Activated naive CD8-positive, alpha-beta T cell treated with anti-CD3 and anti-CD28 coated beads for 36 hours (primary cell): Measurements from ENCODE around the gene PNPO. TPM values are rescaled to one million over a fixed set of nuclear protein-coding genes. Genes with fewer than 3 reads are reported as not detected.
"Not testable (repeated sequence)": the region's sequence is repeated elsewhere in the genome, so short reads cannot be mapped to it uniquely, and the experiment has no call there.

Experiments
- DNase-seq: peaks from one replicate; pipeline ENCODE4 v3.0.0; 2021
- H3K27ac Mint-ChIP-seq: one replicate; pipeline ENCODE4 v1.8.0; 2022; ENCODE audit warnings: mild to moderate bottlenecking, moderate library complexity, mixed read lengths
- H3K27me3 Mint-ChIP-seq: one replicate; pipeline ENCODE4 v1.8.0; 2022; ENCODE audit warnings: mild to moderate bottlenecking, mixed read lengths
- H3K36me3 Mint-ChIP-seq: one replicate; pipeline ENCODE4 v1.8.0; 2021; ENCODE audit warnings: mild to moderate bottlenecking, mixed read lengths
- H3K4me1 Mint-ChIP-seq: one replicate; pipeline ENCODE4 v1.8.0; 2021; ENCODE audit warnings: mixed read lengths
- H3K4me3 Mint-ChIP-seq: one replicate; pipeline ENCODE4 v1.8.0; 2022; ENCODE audit warnings: mild to moderate bottlenecking, moderate library complexity, mixed read lengths
- H3K9me3 Mint-ChIP-seq: one replicate; pipeline ENCODE4 v1.8.0; 2022; ENCODE audit warnings: mixed read lengths
- total RNA-seq, 2 experiments: library from RNA; stranded (reverse); gene quantifications; one replicate each; pipeline ENCODE4 v1.2.3, GENCODE V29; 2021

The PNPO gene
- total RNA-seq, 2 experiments from 2014 or later: 56.1 to 61.1 TPM

GRCh38 chr17:47969930-47970724 is 28.8 kb downstream of the PNPO start:
- Mint-ChIP-seq H3K9me3 (no peaks in the 10 kb centered on the region), H3K27ac (peak overlapping the region; percentile 53), H3K4me3 (peak overlapping the region; percentile 92), H3K36me3 (peaks cover 3% of the 10 kb centered on the region), H3K4me1 (peaks cover 22% of the 10 kb centered on the region), H3K27me3 (no peaks in the 10 kb centered on the region)
- no peak for DNase-seq

DNA sequence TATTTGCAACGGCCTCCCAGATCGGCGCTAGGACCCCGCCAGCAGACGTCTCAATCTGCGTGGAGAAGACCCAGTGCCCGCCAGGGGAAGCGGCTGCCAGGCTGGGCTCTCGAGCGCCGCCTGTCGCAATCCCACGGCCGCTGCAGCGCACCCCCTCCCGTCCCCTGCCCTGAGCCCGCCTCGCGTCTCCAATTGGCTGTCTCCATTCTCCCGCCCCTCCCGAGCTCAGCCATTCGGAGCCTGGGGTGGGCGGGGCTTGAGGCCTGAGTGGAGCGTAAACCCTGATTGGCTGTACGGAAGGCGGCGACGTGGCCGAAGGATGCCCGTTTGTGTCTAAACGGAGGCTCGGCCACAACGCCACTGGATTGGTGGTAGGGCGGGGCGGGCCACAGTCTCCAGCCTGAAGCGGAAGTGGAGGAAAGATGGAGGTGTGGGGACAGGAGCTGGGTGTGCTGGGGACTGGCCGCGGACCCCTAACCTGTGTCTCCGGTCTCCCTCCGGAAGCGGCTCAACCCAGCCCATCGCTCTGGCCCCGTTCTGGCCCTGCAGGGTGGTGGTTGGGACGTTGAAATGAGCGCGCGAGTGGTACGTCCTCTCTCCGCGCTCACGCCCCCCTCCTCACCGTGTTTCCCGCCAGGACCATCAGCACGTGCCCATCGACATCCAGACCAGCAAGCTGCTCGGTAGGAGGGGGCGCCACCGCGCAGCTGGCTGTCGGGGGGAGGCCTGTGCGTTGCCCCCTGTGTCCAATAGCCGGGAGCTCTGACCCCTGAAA is 29.5 kb downstream of the PNPO start, which contains the start of gene CDK5RAP3:
CDK5RAP3 (plus strand) TSS at position 389 of the 775 bp plus-strand sequence; CDS start at position 423, 34 bp downstream.
- H3K4me3 Mint-ChIP-seq: peak within 1 kb of the TSS; percentile 92
- H3K4me1 Mint-ChIP-seq: peaks cover 22% of the 10 kb centered on the region
- no peaks in the 10 kb centered on the region for H3K9me3 Mint-ChIP-seq
- peaks cover 9% of the 10 kb centered on the region for H3K36me3 Mint-ChIP-seq
- no peaks in the 10 kb centered on the region for H3K27me3 Mint-ChIP-seq
- H3K27ac Mint-ChIP-seq: peak within 1 kb of the TSS; percentile 94
- peak; percentile 100 for DNase-seq

DNA sequence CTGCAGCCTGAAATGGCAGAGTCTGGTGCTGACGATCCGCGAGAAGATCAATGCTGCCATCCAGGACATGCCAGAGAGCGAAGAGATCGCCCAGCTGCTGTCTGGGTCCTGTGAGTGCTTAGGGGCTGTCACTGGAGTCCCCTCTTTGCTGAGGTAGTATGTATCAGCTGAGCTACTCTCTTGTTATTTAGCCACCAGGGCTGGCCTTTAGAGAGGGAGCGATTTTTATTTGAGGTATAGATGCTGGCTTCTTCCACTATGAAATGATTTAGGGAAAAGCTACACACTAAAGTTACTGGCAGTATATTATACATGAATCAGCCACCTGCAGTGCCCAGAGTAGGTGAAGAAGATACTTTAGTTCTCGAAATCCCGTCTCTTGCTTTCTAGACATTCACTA is 32.2 kb downstream of the PNPO start:
- Mint-ChIP-seq H3K36me3 (peaks cover 16% of the 10 kb centered on the region), H3K27ac (no peak overlapping the region), H3K4me3 (no peak overlapping the region), H3K27me3 (no peaks in the 10 kb centered on the region), H3K4me1 (peaks cover 22% of the 10 kb centered on the region), H3K9me3 (no peaks in the 10 kb centered on the region)
- no peak for DNase-seq

- H3K27me3 Mint-ChIP-seq: no peaks in the 10 kb centered on the region
- no peaks in the 10 kb centered on the region for H3K9me3 Mint-ChIP-seq
- no peak overlapping the region for H3K27ac Mint-ChIP-seq
- H3K4me1 Mint-ChIP-seq: peaks cover 20% of the 10 kb centered on the region
- no peak for DNase-seq
- H3K36me3 Mint-ChIP-seq: peaks cover 19% of the 10 kb centered on the region
- no peak overlapping the region for H3K4me3 Mint-ChIP-seq
Observed at GRCh38 chr17:47975189-47975822, 33.9 kb downstream of the PNPO start.

DNA sequence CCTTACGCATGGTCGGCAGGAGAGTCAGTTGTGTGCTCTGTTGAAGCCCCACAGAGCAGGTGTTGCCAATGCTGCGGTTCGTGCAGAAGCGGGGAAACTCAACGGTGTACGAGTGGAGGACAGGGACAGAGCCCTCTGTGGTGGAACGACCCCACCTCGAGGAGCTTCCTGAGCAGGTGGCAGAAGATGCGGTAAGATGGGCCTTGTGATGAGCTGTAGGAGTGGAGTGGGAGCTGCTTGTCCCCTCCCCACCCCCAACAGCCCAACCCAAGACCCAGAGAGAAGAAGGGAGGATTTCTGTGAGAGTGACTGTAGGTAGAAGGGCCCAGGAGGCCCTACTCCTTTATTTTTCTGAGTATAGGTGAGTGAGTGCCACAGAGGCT is 34.4 kb downstream of the PNPO start:
- peaks cover 19% of the 10 kb centered on the region for H3K4me1 Mint-ChIP-seq
- no peaks in the 10 kb centered on the region for H3K27me3 Mint-ChIP-seq
- H3K9me3 Mint-ChIP-seq: no peaks in the 10 kb centered on the region
- DNase-seq: no peak
- no peak overlapping the region for H3K27ac Mint-ChIP-seq
- H3K36me3 Mint-ChIP-seq: peaks cover 23% of the 10 kb centered on the region
- H3K4me3 Mint-ChIP-seq: no peak overlapping the region

GRCh38 chr17:47978324-47978723 is 37.0 kb downstream of the PNPO start:
- Mint-ChIP-seq H3K36me3 (peaks cover 21% of the 10 kb centered on the region), H3K27me3 (no peaks in the 10 kb centered on the region), H3K27ac (no peak overlapping the region), H3K4me1 (peaks cover 7% of the 10 kb centered on the region), H3K9me3 (no peaks in the 10 kb centered on the region), H3K4me3 (no peak overlapping the region)
- DNase-seq: peak; percentile 45

DNA sequence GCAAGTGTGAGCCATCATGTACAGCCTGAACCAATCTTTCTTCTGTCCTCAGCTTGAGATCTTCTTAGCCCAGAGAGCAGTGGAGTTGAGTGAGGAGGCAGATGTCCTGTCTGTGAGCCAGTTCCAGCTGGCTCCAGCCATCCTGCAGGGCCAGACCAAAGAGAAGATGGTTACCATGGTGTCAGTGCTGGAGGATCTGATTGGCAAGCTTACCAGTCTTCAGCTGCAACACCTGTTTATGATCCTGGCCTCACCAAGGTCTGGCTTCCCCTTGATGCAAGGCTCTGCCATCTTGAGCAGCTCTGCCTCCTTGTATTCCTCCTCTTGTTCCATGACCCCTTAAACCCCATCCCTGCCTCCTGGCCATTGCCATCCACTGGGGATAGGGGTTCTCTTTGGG is 39.2 kb downstream of the PNPO start:
- Mint-ChIP-seq H3K27ac (no peak overlapping the region), H3K36me3 (peaks cover 22% of the 10 kb centered on the region)

DNA sequence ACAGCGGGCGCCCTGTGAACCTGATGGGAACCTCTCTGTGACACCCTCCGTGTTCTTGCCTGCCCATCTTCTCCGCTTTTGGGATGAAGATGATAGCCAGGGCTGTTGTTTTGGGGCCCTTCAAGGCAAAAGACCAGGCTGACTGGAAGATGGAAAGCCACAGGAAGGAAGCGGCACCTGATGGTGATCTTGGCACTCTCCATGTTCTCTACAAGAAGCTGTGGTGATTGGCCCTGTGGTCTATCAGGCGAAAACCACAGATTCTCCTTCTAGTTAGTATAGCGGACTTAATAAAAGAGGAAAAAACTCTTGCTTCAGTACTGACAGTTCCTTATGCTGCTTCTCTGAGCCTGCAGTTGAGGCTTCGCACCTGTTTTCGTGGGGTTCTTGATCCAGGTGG is 40.1 kb downstream of the PNPO start:
- Mint-ChIP-seq H3K27ac (no peak overlapping the region), H3K4me3 (no peak overlapping the region), H3K9me3 (no peaks in the 10 kb centered on the region), H3K36me3 (peaks cover 18% of the 10 kb centered on the region), H3K4me1 (peaks cover 6% of the 10 kb centered on the region), H3K27me3 (no peaks in the 10 kb centered on the region)
- DNase-seq: no peak

More for the DNA sequence above, 39.2 kb downstream of the PNPO start:
- Mint-ChIP-seq H3K4me3 (no peak overlapping the region), H3K27me3 (no peaks in the 10 kb centered on the region), H3K4me1 (peaks cover 6% of the 10 kb centered on the region), H3K9me3 (no peaks in the 10 kb centered on the region)
- DNase-seq: no peak

DNA sequence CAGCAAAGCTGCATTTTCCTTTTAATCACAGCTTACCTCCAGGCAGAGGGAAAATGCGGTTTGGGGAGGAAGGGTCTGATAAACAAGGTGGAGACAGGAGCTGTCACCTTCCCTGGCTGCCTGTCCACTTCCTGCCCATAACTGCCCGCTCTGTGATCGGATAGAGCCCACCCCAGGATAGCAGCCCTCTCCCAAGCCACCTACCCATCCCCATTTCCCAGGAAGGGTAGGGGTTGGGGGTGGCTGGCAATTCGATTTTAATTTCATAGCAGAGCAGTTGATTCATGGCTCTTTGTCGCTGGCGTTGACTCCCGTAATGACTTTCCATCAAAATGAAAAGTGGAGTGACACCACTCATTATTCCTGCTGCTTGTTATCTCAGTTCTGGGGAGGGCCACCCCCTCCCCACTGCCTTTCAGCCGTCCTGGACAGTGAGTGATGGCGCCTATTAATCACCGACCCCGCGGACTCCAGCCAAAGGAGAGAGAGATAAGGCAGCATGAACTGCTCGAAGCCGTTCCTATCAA is 40.8 kb downstream of the PNPO start:
- peaks cover 14% of the 10 kb centered on the region for H3K36me3 Mint-ChIP-seq
- H3K4me3 Mint-ChIP-seq: no peak overlapping the region
- no peak for DNase-seq
- no peak overlapping the region for H3K27ac Mint-ChIP-seq
- no peaks in the 10 kb centered on the region for H3K27me3 Mint-ChIP-seq
- peaks cover 6% of the 10 kb centered on the region for H3K4me1 Mint-ChIP-seq
- no peaks in the 10 kb centered on the region for H3K9me3 Mint-ChIP-seq

GRCh38 chr17:47982645-47983390 is 41.4 kb downstream of the PNPO start:
- no peak overlapping the region for H3K4me3 Mint-ChIP-seq
- H3K27me3 Mint-ChIP-seq: no peaks in the 10 kb centered on the region
- peaks cover 6% of the 10 kb centered on the region for H3K4me1 Mint-ChIP-seq
- H3K9me3 Mint-ChIP-seq: no peaks in the 10 kb centered on the region
- peaks cover 12% of the 10 kb centered on the region for H3K36me3 Mint-ChIP-seq
- H3K27ac Mint-ChIP-seq: no peak overlapping the region
- DNase-seq: no peak

DNA sequence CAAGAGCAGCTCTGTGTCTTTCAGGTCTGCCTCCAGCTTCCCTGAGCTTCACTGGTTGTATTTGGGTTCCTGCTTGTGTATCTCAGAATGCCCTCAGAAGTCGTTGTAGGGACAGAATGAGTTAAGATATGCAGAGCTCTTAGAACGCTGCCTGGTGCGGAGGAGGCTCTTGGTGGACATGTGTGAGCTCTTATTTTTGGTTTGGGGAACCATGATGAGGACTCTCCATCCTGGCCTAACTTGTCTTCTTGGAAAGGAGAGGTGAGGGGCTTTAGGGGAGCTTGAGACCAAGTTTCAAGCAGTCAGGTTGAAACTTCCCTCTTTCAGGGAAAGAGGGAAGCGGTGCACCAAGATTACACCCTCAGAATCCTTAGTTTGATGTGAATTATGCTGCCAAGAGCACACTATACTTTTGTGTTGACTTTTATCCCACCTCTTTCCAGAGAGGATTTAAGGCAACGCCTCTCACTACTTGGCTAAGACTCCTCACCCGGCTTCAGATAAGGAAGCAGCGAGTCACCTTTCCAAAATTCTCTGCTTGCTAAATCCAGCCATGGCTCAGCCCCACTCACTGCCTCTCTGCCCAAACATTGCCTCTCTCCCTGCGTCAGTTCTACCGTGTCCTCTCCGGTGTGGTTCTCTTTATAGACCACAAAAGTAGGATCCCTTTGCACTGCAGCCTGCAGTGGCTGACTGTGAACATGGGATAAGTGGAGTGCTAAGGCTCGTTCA is 42.3 kb downstream of the PNPO start:
- Mint-ChIP-seq H3K27me3 (no peaks in the 10 kb centered on the region), H3K4me1 (peaks cover 6% of the 10 kb centered on the region), H3K36me3 (peaks cover 11% of the 10 kb centered on the region), H3K4me3 (no peak overlapping the region), H3K9me3 (no peaks in the 10 kb centered on the region), H3K27ac (no peak overlapping the region)
- no peak for DNase-seq

DNA sequence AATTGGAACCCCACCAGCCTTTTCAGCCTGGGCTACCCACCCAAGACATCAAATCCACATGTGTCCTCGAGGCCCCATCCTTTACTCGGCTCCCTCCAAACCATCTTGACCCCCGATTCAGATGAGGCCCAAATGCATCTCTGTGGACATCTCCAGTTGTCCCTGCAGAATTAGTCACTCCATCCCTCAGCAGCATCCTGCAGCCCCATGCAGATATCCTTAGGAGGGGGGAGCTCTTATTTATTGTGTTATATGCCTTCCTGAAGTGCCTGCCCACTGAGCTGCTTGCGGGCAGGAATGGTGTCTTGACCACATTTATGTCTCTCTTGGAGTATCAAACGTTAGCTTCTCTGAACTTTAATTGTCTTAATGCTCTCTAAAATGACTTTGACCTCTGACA is 45.1 kb downstream of the PNPO start:
- H3K36me3 Mint-ChIP-seq: peaks cover 4% of the 10 kb centered on the region
- no peak overlapping the region for H3K4me3 Mint-ChIP-seq
- H3K4me1 Mint-ChIP-seq: peaks cover 11% of the 10 kb centered on the region
- H3K9me3 Mint-ChIP-seq: no peaks in the 10 kb centered on the region
- DNase-seq: no peak
- no peak overlapping the region for H3K27ac Mint-ChIP-seq
- H3K27me3 Mint-ChIP-seq: no peaks in the 10 kb centered on the region

DNA sequence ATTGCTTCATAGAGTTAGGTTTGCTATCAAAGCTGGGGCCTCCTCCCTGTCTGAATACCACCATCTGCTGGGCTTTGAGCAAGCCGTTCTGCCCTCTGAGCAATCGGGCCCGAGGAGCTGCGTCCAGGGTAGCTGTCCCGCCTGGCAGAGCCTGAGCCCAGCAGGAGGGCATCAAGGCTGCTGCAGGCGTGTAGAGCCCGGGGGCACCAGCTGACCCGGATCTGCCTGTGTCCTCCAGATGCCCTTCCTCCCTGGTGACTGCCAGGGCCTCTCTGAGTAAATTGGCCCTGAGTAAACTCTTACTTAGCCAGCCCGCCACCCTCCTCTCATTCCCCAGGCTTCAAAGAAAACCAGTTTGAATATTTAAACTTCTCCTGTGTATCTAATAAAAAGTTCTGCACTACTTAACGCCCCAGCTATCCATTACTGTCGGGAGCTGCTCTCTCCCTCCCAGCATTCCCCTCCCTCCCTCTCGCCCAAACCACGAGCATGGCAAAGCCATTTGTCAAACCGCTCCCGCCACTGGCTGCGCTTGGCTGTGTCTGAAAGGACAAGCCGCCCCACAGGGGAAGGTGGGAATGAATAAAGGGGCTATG is 46.0 kb downstream of the PNPO start:
- peaks cover 4% of the 10 kb centered on the region for H3K36me3 Mint-ChIP-seq
- no peak overlapping the region for H3K4me3 Mint-ChIP-seq
- peaks cover 9% of the 10 kb centered on the region for H3K4me1 Mint-ChIP-seq

GRCh38 chr17:47988445-47988844 is 47.1 kb downstream of the PNPO start:
- H3K9me3 Mint-ChIP-seq, H3K27ac Mint-ChIP-seq, DNase-seq, H3K36me3 Mint-ChIP-seq, H3K4me1 Mint-ChIP-seq, H3K4me3 Mint-ChIP-seq, H3K27me3 Mint-ChIP-seq: not testable (repeated sequence)

More for the DNA sequence above, 46.0 kb downstream of the PNPO start:
- DNase-seq: no peak
- H3K9me3 Mint-ChIP-seq: no peaks in the 10 kb centered on the region
- H3K27ac Mint-ChIP-seq: no peak overlapping the region
- no peaks in the 10 kb centered on the region for H3K27me3 Mint-ChIP-seq
